AG09319 (cell line): ENCODE results near the gene JSRP1.

Source experiments
- DNase-seq: peaks from one replicate; pipeline ENCODE4 v3.0.0-alpha.2; 2010; ENCODE audit warnings: low read depth; ENCODE audit errors: extremely low read depth
- CTCF ChIP-seq: IDR thresholded peaks from 2 replicates; pipeline ENCODE4 v1.5.1; 2011; ENCODE audit warnings: low read depth, mild to moderate bottlenecking, inconsistent platforms, low read length, moderate library complexity

JSRP1 gene

DNA sequence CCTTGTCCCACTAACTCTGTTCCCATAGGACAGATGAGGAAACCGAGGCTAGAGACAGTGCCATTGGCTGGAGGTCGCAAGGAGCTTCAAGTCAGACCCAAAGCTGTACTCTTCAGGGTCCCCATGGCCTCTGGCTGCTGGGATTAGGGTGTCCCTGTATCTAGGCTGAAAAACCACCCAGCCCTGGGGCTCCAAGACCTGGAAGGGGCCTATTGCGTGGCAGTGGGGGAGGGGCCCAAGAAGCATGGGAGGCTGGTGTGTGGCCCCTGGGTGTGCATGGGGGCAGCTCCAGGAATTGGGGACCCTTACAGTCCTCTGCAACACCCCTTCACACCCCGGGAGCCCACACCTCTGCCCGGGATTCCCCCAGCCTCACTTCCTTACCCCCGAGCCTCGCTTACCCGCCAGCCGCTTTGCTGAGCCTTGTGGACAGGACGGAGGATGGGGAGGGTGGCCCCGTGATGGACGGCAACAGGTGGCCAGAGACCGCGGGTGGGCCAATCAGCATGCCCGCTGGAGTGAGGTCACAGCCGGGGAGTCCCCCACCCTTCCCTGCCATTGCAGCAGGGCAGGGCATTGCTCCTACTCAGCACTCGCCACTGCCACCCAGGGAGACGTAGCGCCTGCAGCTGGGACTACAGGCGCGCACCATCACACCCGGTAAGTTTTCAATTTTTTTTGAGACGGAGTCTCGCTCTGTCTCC, at the start of gene JSRP1:
Gene JSRP1, minus strand, starts transcription at position 436 of the 704 bp plus-strand sequence. CDS start 1,103 bp downstream, outside the sequence.
- no peak for TF ChIP-seq CTCF
- no peak for DNase-seq

DNA sequence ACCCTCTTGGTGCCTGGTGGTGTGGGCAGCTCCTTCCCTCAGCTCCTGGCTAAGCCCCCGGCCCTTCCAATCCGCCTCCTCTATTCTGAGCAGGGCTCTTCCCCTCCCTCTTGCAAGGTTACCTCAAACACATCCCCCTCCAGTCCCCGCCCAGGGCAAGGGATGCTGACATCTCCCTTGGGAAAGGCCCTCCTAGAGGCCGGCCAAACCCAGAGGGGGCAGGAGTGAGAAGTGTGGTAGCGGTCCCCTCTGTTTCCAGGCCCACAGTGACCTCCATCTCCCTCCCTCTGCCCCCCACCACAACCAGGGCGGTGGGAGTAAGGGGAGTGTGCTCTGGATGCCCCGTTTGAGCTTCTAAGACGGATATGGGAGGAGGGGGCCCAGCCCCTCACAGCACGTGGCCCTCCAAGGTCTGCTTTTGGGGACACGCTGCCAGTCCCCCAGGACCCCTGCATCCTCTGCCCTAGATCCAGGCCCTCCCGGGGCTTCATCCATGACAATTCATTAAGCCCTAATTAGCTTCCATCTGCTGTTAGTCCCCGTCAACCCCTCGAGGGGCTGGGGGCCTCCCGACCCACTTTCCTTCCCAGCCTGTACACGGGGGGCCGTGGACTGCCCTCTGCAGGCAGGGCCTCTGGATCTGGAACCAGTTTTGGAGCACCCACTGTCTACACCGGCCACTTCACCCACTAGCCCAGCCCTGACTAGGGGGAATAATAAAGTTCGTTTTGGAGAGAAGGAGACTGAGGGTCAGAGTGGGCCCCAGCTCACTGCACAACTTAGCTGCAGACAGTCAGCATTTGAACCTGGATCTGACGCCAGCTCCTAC, 49.4 kb upstream of the JSRP1 start:
- no peak for TF ChIP-seq CTCF
- DNase-seq = no peak

- TF ChIP-seq CTCF = no peak
- DNase-seq = no peak
Measured at GRCh38 chr19:2303211-2303798, 47.1 kb upstream of the JSRP1 start.

DNA sequence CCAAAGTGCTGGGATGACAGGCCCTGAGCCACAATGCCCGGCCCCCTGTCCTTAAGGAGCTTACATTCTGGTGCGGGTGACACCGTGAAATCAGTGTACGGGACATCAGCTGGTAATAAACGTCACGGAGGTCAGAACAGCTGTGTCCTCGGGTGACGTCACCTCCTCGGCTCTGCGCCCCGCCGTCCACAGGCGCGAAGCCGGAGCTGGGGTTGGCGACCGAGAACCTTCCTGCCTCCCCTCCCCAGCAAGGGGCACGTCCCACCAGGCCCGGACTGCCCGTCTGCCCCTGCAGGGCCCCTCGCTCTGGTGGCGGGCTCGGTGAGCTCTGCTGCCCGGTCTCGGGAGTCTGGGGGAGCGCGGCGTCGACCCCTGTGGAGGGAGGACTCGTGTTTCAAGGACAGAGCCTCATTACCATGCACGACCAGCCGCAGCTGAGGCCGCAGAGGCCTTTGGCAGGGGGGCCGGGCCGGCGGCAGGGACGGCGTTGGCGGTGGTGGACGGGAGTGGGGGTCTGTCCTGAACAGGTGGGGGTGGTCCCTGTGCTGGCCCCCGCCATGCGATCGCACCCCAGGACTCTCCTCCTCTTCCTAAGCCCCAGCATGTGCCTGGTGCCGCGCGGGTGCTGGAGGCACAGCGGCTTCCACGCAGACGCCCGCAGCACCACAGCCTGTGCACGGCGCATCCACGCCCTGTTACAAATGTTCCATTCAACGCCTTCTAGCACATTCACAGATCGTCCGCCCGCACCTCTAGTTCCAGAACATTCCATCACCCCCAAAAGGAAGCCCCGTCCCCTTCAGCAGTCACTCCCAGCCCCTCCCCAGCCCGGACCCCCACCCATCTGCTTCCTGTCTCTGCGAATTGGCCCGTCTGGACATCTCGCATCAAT, 46.3 kb upstream of the JSRP1 start:
- no peak for TF ChIP-seq CTCF
- DNase-seq = no peak

DNA sequence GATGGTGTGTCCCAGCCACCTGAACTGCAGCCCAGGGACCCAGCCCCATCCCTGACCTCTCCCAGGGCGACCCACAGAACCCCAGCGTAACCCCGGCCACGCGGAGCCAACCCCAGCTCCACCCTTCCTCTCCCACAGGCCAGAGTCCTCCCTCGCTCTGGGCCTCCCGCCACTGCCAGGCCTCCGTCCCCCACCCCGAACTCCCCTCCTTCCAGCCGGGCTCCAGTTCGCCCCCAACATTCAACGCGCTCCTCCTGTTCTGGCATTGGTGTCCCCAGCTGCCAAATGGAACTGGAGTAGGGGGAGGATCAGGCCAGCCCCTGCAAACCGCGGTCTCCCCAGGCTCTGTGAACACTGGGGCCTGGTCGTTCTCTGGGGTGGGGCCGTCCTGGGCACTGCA, 44.3 kb upstream of the JSRP1 start:
- no peak for TF ChIP-seq CTCF
- DNase-seq = no peak

GRCh38 chr19:2296141-2296540, 39.9 kb upstream of the JSRP1 start:
- no peak for TF ChIP-seq CTCF
- no peak for DNase-seq
